HG03095 (cell line): ENCODE measurements around the gene DHFR.
A peak's percentile ranks its signal among the peaks of the same experiment; 100 is the strongest.
"Not testable (repeated sequence)": the region's sequence is repeated elsewhere in the genome, so short reads cannot be mapped to it uniquely, and the experiment has no call there.

Experiments
- ATAC-seq: cut with Tn5 transposase; IDR thresholded peaks from one replicate; pipeline ENCODE4 v1.9.1; 2021; ENCODE audit warnings: moderate library complexity; ENCODE audit not compliant: unreplicated experiment

DHFR gene

DNA sequence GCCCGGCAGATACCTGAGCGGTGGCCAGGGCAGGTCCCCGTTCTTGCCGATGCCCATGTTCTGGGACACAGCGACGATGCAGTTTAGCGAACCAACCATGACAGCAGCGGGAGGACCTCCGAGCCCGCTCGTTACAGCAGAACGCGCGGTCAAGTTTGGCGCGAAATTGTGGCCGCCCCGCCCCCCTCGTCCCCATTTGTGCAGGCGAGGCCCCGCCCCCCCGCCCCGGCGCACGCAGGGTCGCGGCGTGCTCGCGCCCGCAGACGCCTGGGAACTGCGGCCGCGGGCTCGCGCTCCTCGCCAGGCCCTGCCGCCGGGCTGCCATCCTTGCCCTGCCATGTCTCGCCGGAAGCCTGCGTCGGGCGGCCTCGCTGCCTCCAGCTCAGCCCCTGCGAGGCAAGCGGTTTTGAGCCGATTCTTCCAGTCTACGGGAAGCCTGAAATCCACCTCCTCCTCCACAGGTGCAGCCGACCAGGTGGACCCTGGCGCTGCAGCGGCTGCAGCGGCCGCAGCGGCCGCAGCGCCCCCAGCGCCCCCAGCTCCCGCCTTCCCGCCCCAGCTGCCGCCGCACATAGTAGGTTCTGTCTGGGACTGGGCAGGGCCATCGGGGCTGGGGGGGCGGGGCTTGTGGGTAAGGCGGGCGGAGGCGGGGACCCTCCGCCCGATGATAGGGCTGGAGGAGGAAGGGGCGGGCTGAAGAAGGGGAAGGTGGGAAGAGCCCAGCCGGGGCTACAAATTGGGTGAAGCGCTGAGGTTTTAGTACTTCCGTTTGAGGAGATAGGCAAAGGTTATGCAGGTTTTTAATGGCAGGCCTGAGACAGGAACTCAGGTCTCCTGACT is at the start of gene DHFR, which contains the start of gene MSH3:
DHFR (minus strand) TSS at position 593 of the 840 bp plus-strand sequence; CDS start at position 99, 494 bp downstream.
MSH3 (plus strand) TSS at position 262 of the 840 bp plus-strand sequence; CDS start at position 338, 76 bp downstream.
- peak; percentile 41 for ATAC-seq

DNA sequence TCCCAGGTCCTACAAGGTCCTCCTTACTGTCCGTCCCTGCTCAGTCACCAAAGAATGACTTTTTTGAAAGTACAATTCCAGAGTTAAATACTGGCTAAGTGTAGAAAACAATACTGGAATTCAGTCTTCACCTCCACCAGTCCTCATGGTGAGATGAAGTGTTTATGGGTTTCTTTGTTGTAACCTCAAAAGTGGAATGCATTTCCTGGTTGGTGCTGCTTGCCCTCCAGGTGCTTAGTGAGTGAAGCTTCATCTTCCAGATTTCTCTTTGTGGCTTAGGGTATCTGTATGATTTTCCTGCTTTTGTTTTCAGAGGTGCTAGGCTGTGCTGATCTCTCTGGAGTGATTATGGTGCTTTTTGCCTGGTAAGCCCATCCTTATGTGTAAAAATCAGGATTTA is 49.4 kb upstream of the DHFR start:
- no peak for ATAC-seq

DNA sequence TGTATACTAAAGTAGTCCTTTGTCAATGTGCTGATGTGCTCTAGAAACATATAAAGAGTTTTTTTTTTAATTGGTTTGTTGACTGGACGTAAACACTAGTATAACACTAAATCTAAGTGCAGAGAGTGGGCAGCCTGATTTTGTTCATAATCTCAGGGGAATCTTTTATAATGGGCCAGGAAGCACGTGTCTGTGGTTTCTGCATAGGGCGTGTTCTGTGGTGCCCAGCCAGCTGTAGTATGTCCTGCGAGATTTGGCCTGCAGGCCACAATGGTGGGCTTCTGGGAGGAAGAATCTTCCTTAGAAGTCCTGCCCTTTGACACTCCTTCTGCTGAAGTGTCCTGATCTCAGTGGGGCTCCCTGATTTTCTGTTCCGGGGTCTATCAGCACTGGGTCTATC is 49.0 kb upstream of the DHFR start:
- no peak for ATAC-seq

DNA sequence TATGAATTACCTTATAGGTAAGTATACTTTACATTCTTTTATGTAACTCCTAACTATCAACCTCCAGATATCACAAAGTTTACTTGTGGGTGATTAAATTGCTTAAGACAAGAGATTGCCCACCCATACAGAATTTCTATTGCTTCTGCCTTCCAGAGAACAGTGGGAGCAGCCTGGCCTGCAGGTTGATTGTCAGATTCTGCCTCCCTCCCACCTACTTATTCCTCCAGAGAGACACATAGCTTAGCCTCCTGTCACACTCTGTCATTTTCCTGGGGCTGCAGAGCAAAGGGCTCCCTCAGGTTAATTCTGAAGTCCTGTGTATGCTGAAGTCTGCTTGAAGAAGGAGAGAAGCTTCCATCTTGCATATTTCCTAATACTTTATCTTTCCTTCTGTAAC is 48.5 kb upstream of the DHFR start:
- no peak for ATAC-seq

DNA sequence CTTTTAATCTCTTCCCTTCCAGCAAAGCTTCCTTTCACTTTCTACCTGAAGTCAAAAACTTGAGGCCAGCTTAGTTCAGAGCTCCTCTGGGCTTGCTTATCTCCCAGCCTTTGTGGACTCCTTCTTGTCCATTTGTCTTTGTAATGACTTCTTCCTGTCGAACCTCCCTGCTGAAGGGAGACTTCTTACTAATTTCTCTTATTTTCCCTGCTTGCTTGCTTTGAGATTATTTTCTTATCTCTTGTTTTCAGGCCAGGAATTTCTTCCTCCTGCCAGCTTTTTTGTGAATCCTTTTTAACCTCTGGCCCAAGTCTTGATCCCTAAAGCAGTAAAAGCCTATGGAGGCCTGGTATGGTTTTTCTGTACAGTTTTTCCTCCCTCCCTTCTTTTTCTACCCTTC is 46.8 kb upstream of the DHFR start:
- no peak for ATAC-seq

DNA sequence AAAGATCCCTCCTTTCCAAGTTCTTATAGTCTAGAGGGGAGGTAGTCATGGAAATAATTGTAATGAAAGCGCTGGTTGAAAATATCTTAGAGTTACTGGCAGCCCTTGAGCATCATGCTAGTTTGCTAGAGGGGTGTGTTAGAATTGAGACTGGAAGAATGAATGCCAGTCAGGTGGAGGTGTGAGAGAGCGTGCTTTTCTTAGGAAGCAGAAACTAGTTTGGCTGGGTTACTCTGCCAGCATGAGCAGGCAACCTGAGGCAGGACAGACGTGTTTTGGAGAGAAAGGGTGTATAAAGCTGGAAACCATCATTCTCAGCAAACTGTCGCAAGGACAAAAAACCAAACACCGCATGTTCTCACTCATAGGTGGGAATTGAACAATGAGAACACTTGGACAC is 43.6 kb upstream of the DHFR start:
- ATAC-seq, result no peak

DNA sequence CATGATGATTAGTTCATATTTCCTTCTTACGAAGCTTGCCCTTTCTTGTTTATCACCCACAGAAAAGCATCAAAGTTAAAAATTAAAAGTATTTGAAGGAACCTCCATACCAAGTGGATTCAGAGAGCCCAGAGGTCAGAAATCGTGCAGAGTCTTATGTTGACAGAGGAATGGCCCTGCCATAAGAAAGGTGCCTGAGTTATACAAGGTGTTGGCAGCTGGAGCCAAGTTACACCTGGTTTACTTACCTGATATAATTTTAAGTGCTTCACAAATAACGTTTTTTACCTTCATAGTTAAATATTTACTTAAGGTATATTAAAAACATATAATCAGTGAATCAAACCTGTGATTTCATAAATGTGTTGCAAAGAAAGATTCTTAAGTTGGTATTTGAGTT is 42.3 kb upstream of the DHFR start:
- no peak for ATAC-seq

DNA sequence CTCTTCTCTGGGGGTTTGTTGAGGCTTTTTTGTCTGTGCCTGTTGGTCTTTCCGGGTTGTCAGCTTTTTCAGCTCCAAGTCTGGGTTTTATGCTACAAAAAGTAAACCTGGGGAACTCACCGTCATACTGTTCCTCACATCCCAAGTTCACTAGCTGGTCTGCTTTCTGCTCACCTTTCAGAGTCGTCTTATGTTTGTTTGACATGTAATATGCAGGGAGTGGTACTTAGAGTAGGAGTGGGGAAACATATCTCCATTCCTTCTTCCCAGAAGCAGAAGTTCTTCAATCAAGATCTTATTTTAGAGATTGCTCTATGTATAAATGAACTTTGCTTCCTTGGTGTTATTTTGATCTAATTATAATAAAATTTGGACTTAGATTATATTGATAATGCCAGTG is 41.7 kb upstream of the DHFR start:
- no peak for ATAC-seq

DNA sequence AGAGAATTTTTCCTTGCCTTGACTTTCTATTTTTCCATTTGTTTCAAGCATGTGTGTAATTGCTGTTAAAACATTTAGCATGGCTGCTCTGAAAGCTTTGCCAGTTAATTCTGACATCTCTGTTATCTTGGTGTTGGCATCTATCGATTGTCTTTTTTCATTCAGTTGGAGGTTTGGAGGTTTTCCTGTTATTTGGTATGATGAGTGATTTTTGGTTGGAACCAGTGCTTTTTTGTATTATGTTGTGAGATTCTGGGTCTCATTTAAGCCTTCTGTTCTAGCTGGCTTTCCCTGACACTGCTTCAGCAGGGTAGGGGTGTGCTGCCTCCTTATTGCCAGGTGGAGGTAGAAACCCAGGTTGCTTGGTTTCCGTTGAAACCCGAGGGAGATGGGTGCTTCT is 40.9 kb upstream of the DHFR start:
- no peak for ATAC-seq

DNA sequence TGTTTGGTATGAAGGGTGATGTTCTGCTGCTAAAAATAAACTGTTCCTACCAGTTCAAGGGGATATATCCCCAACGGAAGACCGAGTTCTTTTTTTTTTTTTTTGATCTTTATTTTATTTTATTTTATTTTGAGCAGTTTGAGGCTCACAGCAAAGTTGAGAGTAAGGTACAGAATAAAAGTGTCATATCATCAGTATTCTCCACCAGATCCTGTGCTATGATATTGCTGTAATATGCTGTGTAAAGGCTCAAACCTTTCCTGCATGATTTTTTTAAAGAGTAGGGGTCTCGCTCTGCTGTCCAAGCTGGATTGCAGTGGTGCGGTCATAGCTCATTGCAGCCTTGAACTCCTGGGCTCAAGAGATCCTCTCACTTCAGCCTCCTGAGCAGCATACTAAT is 34.8 kb upstream of the DHFR start:
- no peak for ATAC-seq

DNA sequence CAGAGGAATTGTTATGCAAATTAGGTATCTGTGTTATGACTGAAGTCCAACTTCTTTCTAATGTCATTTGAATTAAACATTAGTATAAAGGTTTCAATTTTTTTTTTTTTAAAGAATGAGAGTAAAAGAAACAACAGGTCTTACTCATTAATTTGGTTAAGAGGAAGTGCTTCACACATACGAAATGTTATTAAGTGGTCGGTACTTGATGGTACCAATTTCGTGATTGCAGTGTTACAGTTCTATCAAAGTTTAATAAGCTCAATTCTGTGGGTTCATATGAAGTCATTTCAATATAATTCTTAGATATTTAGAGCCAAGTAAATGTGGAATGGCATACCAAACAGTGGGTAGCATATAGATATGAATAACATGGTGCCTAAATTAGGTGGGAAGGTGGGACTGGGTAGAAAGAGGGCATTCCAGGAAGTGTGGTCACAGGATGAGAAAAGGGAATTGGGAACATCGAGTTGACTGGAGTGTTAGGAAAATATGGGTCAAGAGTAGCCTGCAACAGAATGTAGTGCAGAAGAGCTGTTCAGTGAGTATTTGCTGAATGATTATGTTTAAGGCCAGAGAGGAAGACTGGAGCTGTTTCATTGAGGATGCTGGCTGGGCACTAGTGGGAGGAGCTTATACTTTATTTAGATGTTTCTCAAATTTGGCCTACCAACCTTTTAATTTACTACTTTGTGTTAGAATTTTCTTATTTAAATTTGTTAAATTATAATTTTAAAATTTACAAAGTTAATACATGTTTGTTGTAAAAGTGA is 34.1 kb upstream of the DHFR start:
- ATAC-seq, result no peak

DNA sequence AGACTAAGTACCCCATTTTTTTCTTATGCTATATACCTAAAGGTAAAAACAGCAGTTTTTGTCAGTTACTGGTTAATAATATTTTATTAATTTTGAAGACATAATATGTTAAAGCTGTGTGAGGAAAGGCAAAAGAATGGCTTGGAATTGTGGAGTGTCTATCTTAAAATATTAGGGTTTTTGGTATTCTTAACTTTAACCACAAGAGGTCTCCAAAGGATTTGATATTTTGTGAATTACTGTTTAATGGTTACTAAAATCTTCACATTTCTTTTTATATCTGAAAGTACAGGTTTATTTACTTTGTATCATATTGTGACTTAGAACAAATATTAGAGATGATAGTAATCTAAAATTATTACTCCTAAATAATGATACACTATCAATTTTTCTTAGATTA is 32.0 kb upstream of the DHFR start:
- ATAC-seq, result no peak

DNA sequence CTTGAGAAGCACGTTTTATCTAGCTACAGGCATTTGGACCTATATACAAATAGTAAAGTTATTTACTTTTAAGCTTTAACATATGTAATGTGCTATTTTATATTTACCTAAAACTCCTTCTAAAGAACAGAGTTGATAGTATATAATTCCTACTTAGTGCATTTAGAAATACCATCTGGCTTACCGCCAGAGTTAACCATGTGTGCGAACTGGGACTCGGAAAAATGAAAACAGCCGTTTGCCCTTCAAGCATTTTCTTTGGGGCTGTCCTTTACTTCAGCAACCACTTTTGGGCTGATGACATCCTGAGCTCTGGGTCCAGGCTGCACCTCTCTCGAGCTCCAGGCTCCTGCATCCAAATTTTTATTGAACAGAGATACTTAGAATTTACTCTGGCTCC is 21.9 kb upstream of the DHFR start:
- no peak for ATAC-seq

DNA sequence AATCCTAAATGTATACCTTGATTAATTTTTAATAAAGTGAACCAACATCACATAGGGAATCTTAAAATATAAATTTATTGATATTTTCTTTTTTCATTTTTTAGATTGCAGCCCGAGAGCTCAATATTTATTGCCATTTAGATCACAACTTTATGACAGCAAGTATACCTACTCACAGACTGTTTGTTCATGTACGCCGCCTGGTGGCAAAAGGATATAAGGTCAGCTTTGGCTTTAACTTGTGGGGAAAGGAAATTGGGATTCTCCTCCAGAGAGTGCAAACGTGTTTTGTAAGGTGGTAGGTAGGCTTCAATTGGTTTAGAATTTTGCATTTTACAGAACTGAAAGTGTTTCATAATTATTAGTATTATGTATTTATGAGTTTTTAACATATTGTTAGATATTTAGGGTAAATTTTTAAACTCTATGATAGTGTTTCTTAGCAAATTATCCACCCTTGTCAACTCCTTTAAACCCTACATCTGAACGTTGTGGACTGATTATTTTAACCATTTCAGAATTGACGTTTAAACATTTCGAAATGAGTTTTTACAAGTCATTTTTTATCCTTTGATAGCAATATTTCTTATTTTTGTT is 17.5 kb upstream of the DHFR start:
- ATAC-seq, result peak; percentile 40

DNA sequence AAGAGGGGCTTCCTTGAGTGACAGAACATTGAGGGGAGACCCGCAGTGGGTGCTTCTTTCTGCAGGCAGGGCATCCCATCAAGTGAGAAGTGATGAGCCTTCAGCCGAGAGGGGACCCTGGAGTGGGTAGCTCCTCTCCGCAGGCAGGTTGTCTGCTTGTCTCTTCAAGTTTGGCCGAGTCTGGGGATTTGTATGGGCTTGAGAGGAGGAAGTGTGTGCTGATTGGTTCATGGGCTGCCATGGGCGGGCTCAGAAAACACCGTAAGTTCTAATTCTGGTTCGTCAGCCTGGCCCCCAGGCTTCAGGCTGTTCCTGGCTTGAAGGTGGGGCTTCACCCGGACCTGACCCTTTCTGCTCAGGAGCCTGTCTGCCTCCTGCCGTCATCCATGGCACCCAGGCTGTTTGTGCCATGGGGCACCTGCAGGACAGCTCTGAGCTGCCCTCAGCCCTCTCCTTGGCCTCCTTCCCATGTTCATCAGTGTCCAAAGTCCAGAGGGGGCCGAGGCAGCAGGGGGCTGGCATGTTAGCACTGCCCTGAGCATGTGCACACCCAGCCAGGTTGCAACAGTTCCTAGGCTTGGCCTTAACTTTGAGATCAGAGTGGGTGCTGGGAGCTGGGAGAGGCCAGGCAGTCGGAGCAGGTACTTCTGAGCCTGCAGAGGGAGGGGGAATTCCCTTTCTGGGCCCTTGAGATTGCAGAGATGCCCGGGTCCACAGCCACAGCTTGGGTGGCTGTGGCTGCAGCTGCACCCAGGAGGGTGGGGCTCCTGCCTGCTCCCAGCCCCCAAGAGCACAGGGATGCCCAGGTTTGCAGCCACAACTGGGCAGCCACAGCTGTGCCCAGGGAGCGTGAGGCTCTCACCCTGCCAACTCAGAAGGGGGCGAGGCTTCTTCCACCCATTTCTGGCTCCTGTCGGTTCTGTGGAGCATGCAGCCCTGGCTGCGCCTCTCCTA is 13.5 kb upstream of the DHFR start:
- ATAC-seq, result peak; percentile 71

DNA sequence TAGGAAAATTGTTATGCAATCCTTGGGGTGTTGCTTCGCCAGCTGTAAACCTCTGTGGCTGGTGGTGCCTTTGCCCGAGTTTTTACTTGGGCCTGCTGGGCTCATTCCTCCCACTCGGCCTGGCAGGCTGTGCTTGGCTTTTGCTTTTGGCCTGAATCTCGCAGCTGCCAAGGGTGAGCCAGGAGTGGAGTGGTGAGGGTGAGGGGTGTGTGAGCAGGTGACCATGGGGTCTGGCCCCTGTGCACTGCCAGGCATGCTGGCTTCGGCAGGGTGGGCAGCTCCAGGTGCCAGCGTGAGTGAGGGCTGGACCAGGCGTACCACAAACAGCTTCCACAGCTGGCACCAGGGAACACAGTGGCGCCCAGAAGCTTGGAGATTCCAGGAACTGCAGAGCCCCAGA is 12.6 kb upstream of the DHFR start:
- ATAC-seq, result no peak

DNA sequence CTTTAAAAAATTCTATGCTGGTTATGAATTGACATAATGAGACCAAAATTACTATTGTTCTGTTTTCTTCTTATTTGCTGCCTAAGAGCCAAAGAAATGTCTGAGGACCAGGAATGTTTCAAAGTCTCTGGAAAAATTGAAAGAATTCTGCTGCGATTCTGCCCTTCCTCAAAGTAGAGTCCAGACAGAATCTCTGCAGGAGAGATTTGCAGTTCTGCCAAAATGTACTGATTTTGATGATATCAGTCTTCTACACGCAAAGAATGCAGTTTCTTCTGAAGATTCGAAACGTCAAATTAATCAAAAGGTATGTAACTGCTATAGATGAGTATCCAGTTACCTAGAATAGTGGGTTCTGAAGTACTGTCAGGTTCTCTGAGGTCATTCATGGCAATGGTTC is 10.3 kb upstream of the DHFR start:
- ATAC-seq, result no peak

DNA sequence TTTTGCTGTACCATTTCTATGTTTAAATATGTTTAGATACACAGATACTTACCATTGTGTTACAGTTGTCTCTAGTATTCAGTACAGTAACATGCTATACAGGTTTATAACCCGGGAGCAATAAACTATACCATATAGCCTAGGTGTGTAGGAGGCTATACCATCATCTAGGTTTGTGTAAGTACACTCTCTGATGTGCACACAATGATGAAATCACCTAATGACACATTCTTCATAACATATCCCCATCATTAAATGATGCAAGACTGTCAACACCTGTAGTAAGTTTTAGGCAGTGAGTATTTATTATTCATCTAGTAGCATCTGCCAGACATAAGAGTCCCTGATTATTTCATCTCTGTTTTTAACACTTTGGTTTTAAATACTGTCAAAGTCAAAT is 7.3 kb upstream of the DHFR start:
- ATAC-seq, result no peak

DNA sequence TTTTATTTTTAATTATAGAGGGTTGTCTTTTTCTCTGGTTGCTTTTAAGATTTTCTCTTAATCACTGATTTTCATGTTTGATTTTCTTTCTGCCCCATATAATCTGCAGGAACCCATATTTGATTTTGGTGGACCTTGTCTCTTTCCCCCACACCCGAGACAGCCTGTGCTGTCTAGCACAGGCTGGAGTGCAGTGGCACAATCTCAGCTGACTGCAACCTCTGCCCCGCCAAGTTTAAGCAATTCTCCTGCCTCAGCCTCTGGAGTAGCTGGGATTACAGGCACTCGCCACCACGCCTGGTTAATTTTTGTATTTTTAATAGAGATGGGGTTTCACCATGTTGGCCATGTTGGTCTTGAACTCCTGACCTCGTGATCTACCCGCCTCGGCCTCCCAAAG is 5.9 kb upstream of the DHFR start:
- ATAC-seq, result not testable (repeated sequence)

DNA sequence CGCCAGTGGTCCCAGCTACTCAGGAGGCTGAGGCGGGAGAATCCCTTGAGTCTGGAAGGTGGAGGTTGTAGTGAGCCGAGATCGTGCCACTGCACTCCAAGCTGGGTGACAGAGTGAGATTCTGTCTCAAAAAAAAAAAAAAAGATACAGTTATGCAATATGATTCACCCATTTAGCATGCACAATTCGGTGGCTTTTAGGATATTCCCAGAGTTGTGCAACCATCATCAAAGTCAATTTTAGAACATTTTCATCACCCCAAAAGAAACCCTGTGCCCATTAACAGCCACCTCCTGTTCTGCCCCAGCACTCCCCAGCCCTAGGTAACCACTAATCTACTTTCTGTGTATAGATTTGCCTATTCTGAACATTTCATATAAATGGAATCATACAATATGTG is 4.3 kb upstream of the DHFR start:
- ATAC-seq, result no peak

DNA sequence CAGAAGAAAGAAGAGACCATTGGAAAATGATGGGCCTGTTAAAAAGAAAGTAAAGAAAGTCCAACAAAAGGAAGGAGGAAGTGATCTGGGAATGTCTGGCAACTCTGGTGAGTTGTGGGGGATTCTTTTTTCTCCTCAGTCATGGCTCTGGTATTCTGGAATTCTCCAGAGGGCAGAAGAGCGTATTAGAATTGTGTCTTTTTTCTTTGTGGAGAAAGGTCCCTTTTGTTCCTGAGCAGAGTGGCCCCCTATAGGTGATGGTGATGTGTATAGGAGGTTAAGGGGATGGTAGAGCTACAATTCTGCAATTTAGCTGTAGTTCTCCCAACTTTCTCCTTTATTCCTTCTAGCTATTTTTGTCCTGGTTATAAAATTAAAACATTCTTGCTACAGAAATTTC is 1.6 kb upstream of the DHFR start:
- no peak for ATAC-seq
